Neuron (in vitro differentiated cells): ENCODE data around the gene SLC22A15.
"Not testable (repeated sequence)": the region's sequence is repeated elsewhere in the genome, so short reads cannot be mapped to it uniquely, and the experiment has no call there.

ENCODE experiments used
- H2AFZ ChIP-seq: one replicate; pipeline ENCODE4 v1.6.1; 2013; ENCODE audit warnings: low read depth, mild to moderate bottlenecking, inconsistent platforms, low read length, moderate library complexity
- H3K27me3 ChIP-seq: one replicate; pipeline ENCODE4 v1.6.1; 2013; ENCODE audit warnings: low read length; ENCODE audit not compliant: insufficient read depth
- H3K36me3 ChIP-seq: one replicate; pipeline ENCODE4 v1.6.1; 2013; ENCODE audit warnings: low read length; ENCODE audit not compliant: insufficient read depth
- H3K4me1 ChIP-seq: one replicate; pipeline ENCODE4 v1.6.1; 2013; ENCODE audit warnings: low read length; ENCODE audit not compliant: insufficient read depth
- H3K4me3 ChIP-seq: 2 replicates; pipeline ENCODE4 v1.5.1; 2013; ENCODE audit warnings: mild to moderate bottlenecking, low read length, moderate library complexity
- H3K9me3 ChIP-seq: one replicate; pipeline ENCODE4 v1.6.1; 2013; ENCODE audit warnings: low read length

Gene SLC22A15

DNA sequence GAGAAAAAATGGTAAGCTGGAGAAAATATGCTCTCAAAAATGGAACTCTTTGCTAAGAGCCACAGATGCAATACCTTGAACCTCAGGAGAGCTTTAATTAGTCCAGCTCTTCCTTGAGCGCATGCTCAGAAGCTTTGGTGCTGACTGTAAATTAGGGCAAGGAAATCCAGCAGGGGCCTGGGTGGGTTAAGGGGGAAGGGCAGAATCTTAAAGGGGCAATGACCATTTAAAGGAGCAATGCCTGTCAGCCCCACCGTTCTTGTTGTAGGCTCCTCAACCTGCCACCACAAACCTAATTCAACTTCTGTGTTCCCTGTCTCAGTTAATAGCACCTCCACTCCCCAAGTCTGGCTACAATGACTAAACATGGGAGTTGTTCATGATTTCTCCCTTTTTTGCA is 6.8 kb upstream of the SLC22A15 start:
- Histone ChIP-seq H3K27me3 (no peaks in the 10 kb centered on the region), H2AFZ (no peak overlapping the region), H3K4me3 (no peak overlapping the region), H3K9me3 (no peaks in the 10 kb centered on the region), H3K36me3 (no peaks in the 10 kb centered on the region), H3K4me1 (no peaks in the 10 kb centered on the region)

DNA sequence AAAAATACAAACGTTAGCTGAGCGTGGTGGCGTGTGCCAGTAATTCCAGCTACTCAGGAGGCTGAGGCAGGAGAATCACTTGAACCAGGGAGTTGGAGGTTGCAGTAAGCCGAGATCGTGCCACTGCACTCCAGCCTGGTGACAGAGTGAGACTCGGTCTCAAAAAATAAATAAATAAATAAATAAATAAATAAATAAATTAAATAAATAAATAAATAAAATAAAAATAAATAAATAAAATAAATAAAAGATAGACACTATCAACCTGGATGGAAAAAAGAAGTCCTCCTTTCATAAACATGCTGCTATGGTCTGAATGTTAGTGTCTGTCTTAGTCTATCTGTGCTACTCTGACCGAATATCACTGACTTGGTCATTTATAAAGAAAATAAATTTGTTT is 4.5 kb upstream of the SLC22A15 start:
- not testable (repeated sequence) for H3K9me3 ChIP-seq, H3K4me3 ChIP-seq, H3K36me3 ChIP-seq, H3K4me1 ChIP-seq, H2AFZ ChIP-seq
- peaks cover 12% of the 10 kb centered on the region for H3K27me3 ChIP-seq

DNA sequence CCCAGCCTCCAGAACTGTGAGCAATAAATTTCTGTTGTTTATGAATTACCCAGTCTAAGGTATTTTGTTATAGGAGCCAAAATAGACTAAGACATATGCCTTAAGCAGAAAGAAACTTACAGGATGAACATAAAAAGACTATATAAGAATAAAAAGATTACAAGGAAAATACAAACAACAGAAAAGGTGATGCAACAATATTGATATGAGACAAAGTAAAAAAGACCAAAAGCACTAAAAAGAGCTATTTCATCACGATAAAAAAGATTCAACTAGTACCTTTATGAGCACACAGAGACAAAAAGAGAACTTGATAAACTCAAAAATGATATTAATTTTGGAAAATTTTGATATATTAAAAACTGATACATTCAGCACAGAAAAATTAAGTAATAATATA is 3.2 kb upstream of the SLC22A15 start:
- no peaks in the 10 kb centered on the region for H3K9me3 ChIP-seq
- H2AFZ ChIP-seq = no peak overlapping the region
- H3K4me1 ChIP-seq = no peaks in the 10 kb centered on the region
- no peaks in the 10 kb centered on the region for H3K36me3 ChIP-seq
- no peak overlapping the region for H3K4me3 ChIP-seq
- peaks cover 21% of the 10 kb centered on the region for H3K27me3 ChIP-seq

DNA sequence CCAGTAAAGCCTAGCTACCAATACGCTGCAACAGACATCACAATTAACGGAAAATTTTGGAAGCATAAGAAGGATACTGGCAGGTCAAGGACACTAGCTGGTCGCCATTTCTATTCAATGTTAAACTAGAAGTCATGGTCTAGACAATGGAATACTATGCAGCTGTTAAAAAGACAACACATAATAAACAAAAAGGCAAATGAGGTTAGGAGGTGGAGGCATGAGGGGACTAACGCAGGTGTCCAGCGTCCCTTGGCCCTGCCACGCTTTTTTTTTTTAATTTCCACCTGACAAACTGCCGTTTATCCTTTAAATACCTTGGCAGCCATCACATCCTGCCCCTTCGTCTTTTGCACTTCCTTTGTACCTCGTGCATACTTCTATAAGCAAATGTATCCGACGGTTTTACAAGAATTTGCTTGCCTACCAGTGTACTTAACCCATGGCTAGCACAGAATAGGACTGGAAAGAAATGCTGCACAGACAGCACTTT is 698 bp upstream of the SLC22A15 start:
- H2AFZ ChIP-seq = no peak overlapping the region
- peak overlapping the region; percentile 44 for H3K4me3 ChIP-seq
- H3K27me3 ChIP-seq = peaks cover 21% of the 10 kb centered on the region
- H3K9me3 ChIP-seq = no peaks in the 10 kb centered on the region
- H3K4me1 ChIP-seq = no peaks in the 10 kb centered on the region
- H3K36me3 ChIP-seq = no peaks in the 10 kb centered on the region

DNA sequence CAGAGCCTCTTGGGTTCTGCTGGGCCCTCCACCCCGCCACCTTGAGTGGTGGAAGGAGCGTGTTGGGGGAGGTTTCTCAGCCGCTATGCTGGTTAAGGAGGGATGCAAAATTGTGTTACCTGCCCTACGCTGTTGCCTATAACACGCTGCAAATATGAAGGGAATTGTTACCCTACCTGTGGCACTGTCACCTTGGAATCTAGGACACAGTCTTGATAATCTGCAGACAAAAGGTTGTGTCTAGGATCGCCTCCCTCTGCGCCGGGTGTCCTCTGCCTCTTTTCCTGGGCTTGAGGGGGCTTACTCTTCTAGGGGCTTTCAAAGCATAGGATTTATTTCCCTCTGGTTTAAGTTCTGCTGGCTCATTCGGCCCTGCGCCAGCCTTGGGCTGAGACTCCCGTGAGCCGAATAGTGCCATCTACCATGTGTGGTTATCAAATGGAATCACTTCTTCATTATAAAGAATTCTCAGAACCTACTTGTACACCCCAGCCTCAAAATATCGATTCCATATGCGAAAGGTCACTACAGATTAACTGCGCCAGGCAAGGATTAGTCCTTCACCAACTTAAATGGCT is 697 bp downstream of the SLC22A15 start:
- Histone ChIP-seq H3K4me3 (peak overlapping the region; percentile 28), H3K27me3 (peaks cover 21% of the 10 kb centered on the region), H3K9me3 (no peaks in the 10 kb centered on the region), H2AFZ (no peak overlapping the region), H3K4me1 (no peaks in the 10 kb centered on the region), H3K36me3 (no peaks in the 10 kb centered on the region)

DNA sequence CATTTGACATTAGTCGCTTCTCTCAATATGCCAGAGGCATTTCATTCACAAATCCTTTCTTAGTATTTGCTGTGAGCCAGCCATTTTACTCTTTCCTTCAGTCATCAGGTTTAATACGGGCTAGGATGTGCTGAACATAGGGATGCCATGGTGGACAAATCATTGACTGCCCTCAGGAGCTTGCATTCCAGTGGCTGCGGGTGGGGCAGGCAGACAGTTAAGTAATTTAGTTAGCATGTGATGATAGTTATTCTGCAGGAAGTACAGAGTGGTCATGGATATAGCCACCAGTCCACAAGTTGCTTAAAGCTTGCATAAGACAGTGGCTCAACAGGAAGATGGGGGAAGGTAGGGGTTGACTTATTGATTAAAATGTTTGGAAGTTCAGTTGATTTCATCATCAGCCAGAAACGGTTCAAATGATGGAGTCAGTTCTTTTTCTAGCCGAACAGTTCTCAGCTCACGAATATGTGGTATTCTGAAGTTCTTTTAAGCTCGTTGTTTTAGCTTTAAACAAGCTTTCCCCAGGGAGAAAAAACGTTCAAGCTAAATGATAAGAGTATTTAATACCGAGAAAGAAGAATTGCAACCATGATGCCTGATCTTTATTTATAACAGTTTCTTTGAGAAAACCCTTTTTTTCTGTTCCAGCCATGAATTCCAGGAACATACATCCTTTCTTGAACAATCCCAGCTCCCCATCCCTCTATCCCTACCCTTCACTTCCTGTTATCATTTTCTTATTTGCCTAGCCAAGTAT is 1.4 kb downstream of the SLC22A15 start:
- H3K9me3 ChIP-seq = no peaks in the 10 kb centered on the region
- H3K4me3 ChIP-seq = no peak overlapping the region

DNA sequence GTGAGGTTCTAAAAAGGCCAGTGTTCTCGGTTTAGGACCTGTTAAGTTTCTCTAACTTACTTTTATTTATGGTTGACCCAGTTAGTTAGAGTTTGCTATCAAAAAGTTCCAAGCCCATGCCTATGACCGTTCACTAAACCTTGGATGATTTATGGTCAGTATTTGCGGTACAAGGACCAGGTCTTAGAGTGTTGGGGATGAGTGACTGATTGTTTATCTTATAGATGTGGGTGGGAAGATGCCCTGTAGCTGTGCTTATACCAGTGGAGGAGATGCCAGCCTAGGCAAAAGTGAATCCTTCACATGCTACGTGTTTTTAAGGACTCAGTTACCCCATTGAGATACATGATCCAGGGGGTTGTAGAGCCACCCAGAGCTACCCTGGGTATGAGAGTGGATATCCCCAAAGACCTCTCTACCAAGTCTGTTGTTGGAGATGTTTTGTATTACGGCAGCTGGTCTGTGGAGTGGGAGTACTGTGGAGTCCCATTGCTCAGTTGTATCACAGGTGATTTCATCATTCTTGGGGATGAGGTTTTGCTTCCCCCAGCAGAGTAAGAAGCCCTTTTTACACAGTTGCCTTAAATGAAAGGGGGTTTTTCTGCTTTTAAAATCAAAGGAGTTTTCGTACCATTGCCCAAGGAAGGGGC is 2.1 kb downstream of the SLC22A15 start:
- Histone ChIP-seq H3K27me3 (peaks cover 21% of the 10 kb centered on the region), H2AFZ (no peak overlapping the region), H3K9me3 (no peaks in the 10 kb centered on the region), H3K4me3 (no peak overlapping the region), H3K36me3 (no peaks in the 10 kb centered on the region), H3K4me1 (no peaks in the 10 kb centered on the region)

More for the DNA sequence above, 1.4 kb downstream of the SLC22A15 start:
- no peaks in the 10 kb centered on the region for H3K36me3 ChIP-seq
- H3K4me1 ChIP-seq = no peaks in the 10 kb centered on the region
- no peak overlapping the region for H2AFZ ChIP-seq
- H3K27me3 ChIP-seq = peaks cover 21% of the 10 kb centered on the region

DNA sequence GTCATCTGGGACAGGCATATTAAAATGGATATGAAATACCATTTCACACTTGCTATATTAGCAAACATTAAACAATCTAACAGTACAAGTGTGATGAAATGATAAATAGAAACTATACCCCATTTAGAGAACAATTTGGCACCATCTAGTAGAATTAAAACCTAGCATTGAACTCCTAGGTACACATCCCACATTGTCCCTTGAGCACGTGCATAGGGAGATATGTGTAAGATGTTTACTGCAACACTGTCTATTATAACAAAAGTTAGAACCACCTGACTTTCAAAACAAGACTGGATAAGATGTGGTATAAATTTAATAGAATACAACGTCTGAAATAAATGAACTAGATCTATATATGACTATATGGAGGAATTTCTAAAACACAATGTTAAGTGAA is 3.8 kb downstream of the SLC22A15 start:
- Histone ChIP-seq H3K27me3 (peaks cover 21% of the 10 kb centered on the region), H3K9me3 (no peaks in the 10 kb centered on the region), H3K4me1 (no peaks in the 10 kb centered on the region), H3K4me3 (no peak overlapping the region), H2AFZ (no peak overlapping the region), H3K36me3 (no peaks in the 10 kb centered on the region)

DNA sequence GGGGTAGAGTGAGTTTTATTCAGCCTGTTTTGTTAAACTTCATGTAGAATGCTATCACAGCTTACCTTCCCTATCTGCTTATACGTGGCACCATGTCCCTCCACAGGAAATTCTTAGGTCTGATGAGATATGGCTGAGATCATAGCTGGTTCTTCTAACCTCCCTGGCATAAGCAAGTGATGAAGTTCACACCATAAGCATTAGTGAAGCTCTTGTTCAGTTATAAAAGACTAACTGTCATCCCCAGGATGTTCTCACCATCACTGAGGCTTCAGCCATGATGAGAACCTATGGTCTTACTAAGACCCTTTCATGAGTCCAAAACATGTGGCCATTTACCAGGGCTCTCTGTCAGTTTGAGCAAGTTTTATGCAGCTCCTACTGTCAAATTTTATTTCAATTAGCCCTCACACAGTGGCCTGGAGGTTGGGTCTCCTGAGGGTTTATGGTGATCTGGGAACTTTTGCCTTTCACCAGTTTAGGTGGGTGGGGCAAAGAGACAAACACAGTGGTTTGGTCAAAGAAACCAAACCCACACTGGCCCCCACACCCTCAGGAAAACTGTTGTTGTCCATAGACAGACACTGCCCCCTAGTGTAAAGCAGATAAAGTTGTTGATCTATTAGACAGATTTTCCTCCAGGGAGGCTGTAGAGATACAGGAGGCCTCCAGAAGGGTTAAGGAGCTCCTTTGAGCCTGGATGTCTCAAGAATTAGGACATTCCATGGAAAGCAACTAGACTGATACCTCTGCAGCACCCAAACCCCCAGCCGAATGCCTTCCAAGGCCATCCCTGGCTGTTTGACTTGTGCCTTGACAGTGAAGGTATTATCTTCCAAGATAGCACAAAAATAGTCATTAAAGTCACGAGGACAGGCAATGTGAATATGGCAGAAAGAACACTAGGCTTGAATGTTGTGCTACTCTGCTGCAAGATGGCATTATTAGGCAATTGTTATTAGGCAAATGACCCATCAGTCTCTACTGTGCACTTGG is 5.0 kb downstream of the SLC22A15 start:
- no peaks in the 10 kb centered on the region for H3K9me3 ChIP-seq
- H3K4me1 ChIP-seq = no peaks in the 10 kb centered on the region
- H2AFZ ChIP-seq = no peak overlapping the region
- no peaks in the 10 kb centered on the region for H3K36me3 ChIP-seq
- no peak overlapping the region for H3K4me3 ChIP-seq
- peaks cover 13% of the 10 kb centered on the region for H3K27me3 ChIP-seq

DNA sequence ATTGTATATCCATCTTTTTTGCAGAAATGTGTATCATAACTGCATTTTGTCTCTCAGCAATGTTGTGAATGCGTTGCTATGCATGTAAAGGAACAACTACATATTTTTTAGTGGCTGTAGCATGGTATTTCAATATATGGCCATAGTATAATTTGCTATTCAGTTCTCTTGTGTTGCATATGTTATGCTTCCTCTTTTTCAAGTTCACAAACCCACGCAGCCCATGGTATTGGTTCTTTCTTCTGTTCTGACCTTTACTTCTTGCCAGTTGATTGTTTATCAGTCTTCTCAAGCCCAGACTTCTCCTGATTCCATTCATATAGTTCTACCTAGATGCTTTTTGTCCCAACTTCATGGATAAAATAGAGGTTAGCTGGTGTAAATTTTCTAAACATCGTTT is 6.1 kb downstream of the SLC22A15 start:
- Histone ChIP-seq H3K9me3 (no peaks in the 10 kb centered on the region), H3K36me3 (no peaks in the 10 kb centered on the region), H3K4me3 (no peak overlapping the region), H3K4me1 (no peaks in the 10 kb centered on the region), H3K27me3 (peaks cover 3% of the 10 kb centered on the region), H2AFZ (no peak overlapping the region)

DNA sequence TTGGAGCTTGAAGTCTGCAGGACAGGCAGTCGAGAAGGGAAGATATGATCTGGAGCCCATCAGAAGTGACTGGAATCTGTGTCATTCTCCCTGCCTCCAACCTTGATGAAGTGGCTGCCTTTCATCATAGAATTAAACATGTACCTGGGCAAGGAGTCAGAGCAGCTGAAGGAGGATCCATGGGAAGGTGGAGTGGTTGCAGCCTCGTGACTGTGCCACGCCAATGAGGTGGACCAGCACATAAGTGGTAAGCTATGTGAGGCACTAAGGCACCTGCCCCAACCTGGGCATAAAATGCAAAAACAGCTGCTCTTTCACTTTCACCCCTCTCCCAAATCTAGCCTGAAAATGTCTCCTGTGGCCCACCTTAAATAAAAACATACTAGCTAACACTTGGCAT is 7.3 kb downstream of the SLC22A15 start:
- no peaks in the 10 kb centered on the region for H3K36me3 ChIP-seq
- H3K27me3 ChIP-seq = no peaks in the 10 kb centered on the region
- H3K4me1 ChIP-seq = no peaks in the 10 kb centered on the region
- H3K9me3 ChIP-seq = no peaks in the 10 kb centered on the region
- no peak overlapping the region for H3K4me3 ChIP-seq
- H2AFZ ChIP-seq = no peak overlapping the region

DNA sequence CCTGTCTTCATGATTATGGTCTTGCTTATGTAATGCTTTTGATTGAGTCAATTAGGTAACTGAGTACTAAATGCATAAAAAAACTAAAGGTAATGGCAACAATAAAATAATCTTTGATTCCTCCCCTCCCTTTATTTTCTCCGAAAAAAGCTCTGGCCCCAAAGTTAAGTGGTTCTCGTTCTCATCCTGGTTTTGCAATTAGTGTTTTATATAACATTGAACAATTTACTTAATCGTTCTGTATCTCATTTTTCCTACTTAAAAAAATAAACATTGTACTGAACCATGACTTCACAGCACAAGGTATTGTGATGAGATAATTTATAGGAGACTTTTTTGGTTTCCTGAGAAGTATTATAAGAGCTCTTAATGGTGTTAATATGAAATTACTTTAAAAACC is 11.3 kb downstream of the SLC22A15 start:
- Histone ChIP-seq H3K4me1 (no peaks in the 10 kb centered on the region), H2AFZ (no peak overlapping the region), H3K4me3 (no peak overlapping the region), H3K27me3 (no peaks in the 10 kb centered on the region), H3K9me3 (no peaks in the 10 kb centered on the region), H3K36me3 (no peaks in the 10 kb centered on the region)
